Measurements from ENCODE around the gene GEMIN4.
"Not testable (repeated sequence)": the region's sequence is repeated elsewhere in the genome, so short reads cannot be mapped to it uniquely, and the experiment has no call there.

Gene GEMIN4

GRCh38 chr17:704111-704864 is 47.8 kb downstream of the GEMIN4 start:
- Histone ChIP-seq H3K27me3 (replicated peaks; ENCODE audit: control insufficient read depth, insufficient read depth, low read length) (no peaks in the 10 kb centered on the region), H3K4me3 (replicated peaks; ENCODE audit: low read depth, low read length) (no peak overlapping the region), H3K36me3 (ENCODE audit: control insufficient read depth, insufficient read depth, low read length) (peaks cover 4% of the 10 kb centered on the region)
- no peak for TF ChIP-seq CTCF (IDR thresholded peaks at IDR 0.05; ENCODE audit: insufficient read depth, low read length, poor library complexity, severe bottlenecking)
- no peak for DNase-seq (ENCODE audit: extremely low read depth, insufficient read length)

GRCh38 chr17:703081-703875 is 48.8 kb downstream of the GEMIN4 start:
- H3K27me3 ChIP-seq (replicated peaks; ENCODE audit: control insufficient read depth, insufficient read depth, low read length): no peaks in the 10 kb centered on the region
- peaks cover 1% of the 10 kb centered on the region for H3K36me3 ChIP-seq (ENCODE audit: control insufficient read depth, insufficient read depth, low read length)
- no peak for DNase-seq (ENCODE audit: extremely low read depth, insufficient read length)
- H3K4me3 ChIP-seq (replicated peaks; ENCODE audit: low read depth, low read length): no peak overlapping the region
- no peak for TF ChIP-seq CTCF (IDR thresholded peaks at IDR 0.05; ENCODE audit: insufficient read depth, low read length, poor library complexity, severe bottlenecking)

GRCh38 chr17:700504-701094 is 51.5 kb downstream of the GEMIN4 start:
- Histone ChIP-seq H3K36me3 (ENCODE audit: control insufficient read depth, insufficient read depth, low read length) (peaks cover 12% of the 10 kb centered on the region), H3K4me3 (replicated peaks; ENCODE audit: low read depth, low read length) (no peak overlapping the region), H3K27me3 (replicated peaks; ENCODE audit: control insufficient read depth, insufficient read depth, low read length) (no peaks in the 10 kb centered on the region)
- peak; percentile 43 for TF ChIP-seq CTCF (IDR thresholded peaks at IDR 0.05; ENCODE audit: insufficient read depth, low read length, poor library complexity, severe bottlenecking)
- no peak for DNase-seq (ENCODE audit: extremely low read depth, insufficient read length)

GRCh38 chr17:699345-699744 is 52.7 kb downstream of the GEMIN4 start:
- Histone ChIP-seq H3K27me3 (replicated peaks; ENCODE audit: control insufficient read depth, insufficient read depth, low read length) (no peaks in the 10 kb centered on the region), H3K4me3 (replicated peaks; ENCODE audit: low read depth, low read length) (no peak overlapping the region), H3K36me3 (ENCODE audit: control insufficient read depth, insufficient read depth, low read length) (peaks cover 13% of the 10 kb centered on the region)
- TF ChIP-seq CTCF (IDR thresholded peaks at IDR 0.05; ENCODE audit: insufficient read depth, low read length, poor library complexity, severe bottlenecking): no peak
- DNase-seq (ENCODE audit: extremely low read depth, insufficient read length): no peak

GRCh38 chr17:698096-698495 is 54.0 kb downstream of the GEMIN4 start:
- H3K4me3 ChIP-seq (replicated peaks; ENCODE audit: low read depth, low read length); H3K27me3 ChIP-seq (replicated peaks; ENCODE audit: control insufficient read depth, insufficient read depth, low read length); DNase-seq (ENCODE audit: extremely low read depth, insufficient read length): not testable (repeated sequence)
- H3K36me3 ChIP-seq (ENCODE audit: control insufficient read depth, insufficient read depth, low read length): peaks cover 13% of the 10 kb centered on the region

- TF ChIP-seq CTCF (IDR thresholded peaks at IDR 0.05; ENCODE audit: insufficient read depth, low read length, poor library complexity, severe bottlenecking): no peak
- DNase-seq (ENCODE audit: extremely low read depth, insufficient read length): no peak
- Histone ChIP-seq H3K4me3 (replicated peaks; ENCODE audit: low read depth, low read length) (no peak overlapping the region), H3K27me3 (replicated peaks; ENCODE audit: control insufficient read depth, insufficient read depth, low read length) (no peaks in the 10 kb centered on the region), H3K36me3 (ENCODE audit: control insufficient read depth, insufficient read depth, low read length) (peaks cover 13% of the 10 kb centered on the region)
These were observed 54.4 kb downstream of the GEMIN4 start for GRCh38 chr17:697682-698081.
